GM19025 (cell line): Measurements from ENCODE around the gene ZFPL1.

Experiments used
- ATAC-seq: cut with Tn5 transposase; IDR thresholded peaks from one replicate; pipeline ENCODE4 v1.9.1; 2021; ENCODE audit warnings: mild to moderate bottlenecking, low read depth, moderate library complexity; ENCODE audit not compliant: unreplicated experiment

ZFPL1 gene

DNA sequence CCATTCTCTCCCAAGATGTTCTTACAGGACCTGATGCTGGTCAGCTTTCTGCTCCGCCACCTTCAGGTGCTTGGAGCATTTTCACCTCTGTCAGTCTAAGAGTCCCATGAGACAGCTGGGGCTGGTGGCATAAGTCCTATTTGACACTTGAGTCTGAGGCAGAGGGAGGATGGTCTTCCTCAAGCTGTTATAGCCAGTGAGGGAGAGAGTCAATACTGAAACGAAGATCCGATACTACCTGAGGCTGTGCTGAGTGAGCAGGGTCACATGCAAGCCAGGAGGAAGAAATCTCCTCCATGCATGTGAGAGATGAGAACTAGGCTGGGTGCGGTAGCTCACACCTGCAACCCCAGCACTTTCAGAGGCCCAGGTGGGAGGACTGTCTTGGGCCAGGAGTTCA, 5.6 kb downstream of the ZFPL1 start:
- ATAC-seq: no peak

DNA sequence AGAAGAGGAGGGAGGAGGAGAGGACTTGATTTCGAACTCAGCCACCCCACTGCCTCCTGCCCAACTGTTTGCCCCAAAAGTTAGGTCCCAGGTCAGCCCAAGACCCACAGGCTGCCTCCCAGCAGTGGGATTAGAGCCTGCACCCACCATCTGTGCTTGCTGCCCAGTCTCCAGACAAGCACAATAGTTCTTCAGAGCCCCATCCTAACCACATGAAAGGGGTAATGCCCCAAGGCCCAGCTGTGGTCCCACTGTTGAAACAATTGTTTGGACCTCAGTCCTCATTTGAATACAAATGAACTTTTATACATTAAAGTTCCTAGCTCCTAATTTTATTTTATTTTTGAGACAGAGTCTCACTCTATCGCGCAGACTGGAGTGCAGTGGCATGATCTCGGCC, 6.6 kb downstream of the ZFPL1 start:
- ATAC-seq: no peak

DNA sequence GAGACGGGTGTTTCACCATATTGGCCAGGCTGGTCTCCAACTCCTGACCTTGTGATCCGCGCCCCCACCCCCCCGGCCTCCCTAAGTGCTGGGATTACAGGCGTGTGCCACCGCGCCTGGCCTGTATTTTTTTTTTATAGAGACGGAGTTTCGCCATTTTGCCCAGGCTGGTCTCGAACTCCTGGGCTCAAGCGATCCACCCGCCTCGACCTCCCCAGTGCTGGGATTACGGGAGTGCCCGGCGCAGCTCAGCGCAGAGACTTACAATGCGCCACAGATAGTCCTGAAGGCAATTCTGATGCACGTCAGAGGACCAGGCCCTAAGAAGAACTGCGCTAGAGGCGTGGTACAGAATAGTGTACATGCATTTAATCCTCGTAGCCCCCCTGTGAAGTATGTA, 11.4 kb downstream of the ZFPL1 start:
- no peak for ATAC-seq

DNA sequence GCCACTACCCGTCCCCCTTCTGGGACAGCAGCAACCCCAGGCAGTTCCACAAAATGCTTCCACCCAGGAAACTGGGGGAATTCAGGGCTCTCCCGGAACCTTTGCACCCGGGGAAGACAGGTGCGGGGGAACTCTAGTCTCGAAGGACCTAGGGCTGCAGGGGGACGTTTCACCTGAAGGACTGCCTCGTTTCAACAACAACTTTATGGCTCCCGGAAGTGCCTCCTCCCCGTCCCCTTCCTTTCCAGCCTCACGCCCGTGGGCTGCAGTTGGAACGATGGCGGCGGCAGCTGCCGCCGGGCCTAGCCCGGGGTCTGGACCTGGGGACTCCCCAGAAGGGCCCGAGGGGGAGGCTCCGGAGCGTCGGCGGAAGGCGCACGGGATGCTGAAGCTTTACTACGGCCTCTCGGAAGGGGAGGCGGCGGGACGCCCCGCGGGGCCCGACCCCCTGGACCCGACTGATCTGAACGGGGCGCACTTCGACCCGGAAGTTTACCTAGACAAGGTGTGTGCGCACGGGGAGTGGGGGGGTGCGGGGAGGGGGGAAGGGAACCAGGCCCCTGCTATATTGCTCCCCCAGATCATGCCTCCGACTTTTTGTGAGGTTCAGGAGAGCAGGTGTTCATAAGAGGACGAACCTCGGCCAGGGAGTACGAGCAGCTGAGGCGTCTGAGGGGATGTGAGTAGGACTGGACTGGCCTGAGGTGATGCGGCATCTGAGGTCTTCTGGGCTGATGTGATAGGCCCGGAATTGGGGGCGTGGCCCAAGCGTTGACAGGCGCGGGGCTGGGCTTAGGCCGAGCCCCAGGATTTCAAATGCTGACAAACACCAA, 12.2 kb downstream of the ZFPL1 start, which contains the start of gene VPS51:
VPS51 (plus strand) TSS at position 241 of the 833 bp plus-strand sequence; CDS start at position 278, 37 bp downstream.
- ATAC-seq: peak; percentile 78

DNA sequence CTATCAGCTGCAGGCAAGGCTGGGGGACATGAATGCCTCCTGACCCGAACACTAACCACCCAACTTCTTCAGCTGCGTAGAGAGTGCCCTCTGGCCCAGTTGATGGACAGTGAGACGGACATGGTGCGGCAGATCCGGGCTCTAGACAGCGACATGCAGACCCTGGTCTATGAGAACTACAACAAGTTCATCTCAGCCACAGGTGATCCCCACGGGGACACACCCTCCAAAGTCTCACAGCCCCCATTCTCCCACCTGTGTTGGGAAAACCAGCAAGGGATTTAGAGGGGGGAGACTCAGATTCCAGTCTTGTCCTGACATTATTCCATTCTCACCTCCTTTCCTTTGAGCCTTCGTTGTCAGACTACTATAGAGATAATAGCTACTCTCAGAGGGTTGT, 12.9 kb downstream of the ZFPL1 start:
- no peak for ATAC-seq

DNA sequence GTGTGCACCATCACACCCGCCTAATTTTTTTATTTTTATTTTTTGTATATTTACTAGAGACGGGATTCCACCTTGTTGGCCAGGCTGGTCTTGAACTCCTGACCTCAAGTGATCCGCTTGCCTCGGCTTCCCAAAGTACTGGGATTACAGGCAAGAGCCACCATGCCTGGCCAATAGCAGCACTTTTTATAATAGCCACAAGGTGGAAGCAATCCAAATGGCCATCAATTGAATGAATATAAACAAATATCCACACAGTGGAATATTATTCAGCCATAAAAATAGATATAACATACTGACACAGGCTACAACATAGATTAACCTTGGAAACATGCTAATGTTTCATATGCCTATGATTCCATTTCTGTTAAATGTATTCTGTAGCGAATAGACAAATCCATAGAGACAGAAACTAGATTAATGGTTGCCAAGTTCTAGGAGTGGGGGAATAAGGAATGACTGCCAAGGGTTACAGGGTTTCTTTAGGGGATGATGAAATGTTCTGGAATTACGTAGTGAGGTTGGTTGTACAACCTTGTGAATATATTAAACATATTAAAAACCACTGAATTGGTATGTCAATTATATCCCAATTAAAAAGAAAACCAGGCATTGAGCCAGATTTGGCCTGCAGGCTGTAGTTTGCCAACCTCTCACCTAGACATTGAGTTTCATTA, 16.8 kb downstream of the ZFPL1 start:
- no peak for ATAC-seq

DNA sequence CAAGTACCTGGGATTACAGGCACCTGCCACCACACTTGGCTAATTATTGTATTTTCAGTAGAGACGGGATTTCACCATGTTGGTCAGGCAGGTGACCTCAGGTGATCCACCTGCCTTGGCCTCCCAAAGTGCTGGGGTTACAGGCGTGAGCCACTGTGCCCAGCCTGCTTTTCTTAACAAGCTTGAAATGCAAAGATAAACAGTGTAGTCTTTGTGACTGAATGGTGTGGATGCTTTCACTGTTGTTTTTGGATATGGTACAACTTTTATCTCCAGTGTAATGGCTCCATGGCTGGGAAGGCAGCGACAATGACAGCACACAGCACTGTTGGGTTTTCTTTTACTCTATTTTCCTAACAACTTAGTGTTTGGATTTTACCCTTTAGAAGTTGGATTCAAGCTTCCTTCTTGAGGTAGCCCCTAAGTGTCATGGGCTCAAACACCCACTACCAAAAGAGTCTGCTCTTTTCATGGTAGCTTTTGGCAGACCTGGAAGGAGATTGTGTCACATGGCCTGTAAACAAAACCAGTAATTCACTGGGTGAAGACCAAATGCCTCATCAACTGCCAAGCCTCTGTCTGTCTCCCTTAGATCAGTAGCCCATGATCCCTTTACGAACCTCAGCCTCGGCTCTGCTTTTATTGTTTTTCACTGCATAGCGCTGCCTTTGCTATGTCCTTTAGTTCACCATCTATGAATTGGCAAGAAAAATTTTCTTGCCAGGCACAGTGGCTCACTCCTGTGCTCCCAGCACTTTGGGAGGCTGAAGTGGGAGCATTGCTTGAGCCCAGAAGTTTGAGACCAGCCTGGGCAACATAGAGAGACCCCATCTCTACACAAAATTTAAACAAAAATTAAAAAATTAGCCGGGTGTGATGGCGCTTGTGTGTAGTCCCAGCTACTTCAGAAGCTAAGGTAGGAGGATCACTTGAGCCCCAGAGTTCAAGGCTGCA, 18.4 kb downstream of the ZFPL1 start:
- no peak for ATAC-seq

DNA sequence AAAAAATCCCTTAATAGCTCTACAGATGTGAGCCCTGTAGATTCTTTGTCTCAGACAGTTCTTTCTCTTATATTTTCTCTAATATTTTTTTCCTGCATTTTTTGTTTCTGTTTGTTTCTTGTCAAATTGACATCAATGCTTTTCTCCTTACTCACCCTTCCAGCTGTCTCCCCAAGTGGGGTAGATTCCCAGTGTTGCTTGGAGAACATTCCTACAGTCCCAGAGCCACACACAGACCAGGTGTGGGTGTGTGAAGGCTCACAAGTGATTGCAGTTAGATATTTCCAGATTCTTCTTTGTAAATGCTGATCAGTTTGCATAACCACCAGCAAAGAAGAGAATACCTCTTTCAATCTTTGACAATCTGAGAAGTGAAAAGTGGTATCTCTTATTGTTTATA, 19.5 kb downstream of the ZFPL1 start:
- ATAC-seq: no peak

DNA sequence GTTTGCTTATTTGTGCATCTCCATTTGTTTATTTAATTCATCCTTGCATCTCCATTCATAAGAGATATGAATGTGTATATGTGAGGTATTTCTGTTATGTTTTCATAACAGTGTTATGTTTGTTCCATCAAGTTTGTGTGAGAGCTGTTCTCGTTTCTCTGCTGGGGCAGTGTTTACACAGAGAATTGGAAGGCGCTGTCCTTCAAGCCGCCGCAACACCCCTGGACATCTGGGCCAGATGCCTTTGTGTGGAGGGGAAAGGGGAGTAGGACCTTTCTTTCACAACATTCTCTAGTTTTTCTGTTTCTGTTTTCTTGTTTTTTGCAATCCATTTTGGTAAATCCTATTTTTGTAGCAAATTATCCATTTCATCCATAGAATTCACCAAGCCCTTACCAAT, 20.6 kb downstream of the ZFPL1 start:
- ATAC-seq: no peak

DNA sequence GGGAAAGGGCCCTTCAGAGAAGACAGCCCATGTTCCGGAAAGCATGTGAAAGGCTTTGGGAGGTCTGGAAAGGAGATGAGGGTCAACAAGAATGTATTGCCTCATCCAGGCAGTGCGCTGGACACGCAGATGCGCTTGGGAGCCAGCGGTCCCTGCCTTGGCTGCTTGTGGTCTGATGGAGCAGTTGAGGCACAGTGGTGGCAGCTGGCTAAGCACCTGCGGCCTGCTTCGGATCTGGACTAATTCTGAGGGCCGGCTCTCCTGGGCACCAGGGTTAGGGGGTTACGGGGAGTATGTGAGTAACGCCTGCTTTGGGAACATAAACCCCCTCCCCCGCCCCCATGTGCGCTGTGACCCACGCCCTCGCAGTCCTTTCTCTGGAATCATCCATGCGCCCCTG, 23.1 kb downstream of the ZFPL1 start:
- no peak for ATAC-seq

DNA sequence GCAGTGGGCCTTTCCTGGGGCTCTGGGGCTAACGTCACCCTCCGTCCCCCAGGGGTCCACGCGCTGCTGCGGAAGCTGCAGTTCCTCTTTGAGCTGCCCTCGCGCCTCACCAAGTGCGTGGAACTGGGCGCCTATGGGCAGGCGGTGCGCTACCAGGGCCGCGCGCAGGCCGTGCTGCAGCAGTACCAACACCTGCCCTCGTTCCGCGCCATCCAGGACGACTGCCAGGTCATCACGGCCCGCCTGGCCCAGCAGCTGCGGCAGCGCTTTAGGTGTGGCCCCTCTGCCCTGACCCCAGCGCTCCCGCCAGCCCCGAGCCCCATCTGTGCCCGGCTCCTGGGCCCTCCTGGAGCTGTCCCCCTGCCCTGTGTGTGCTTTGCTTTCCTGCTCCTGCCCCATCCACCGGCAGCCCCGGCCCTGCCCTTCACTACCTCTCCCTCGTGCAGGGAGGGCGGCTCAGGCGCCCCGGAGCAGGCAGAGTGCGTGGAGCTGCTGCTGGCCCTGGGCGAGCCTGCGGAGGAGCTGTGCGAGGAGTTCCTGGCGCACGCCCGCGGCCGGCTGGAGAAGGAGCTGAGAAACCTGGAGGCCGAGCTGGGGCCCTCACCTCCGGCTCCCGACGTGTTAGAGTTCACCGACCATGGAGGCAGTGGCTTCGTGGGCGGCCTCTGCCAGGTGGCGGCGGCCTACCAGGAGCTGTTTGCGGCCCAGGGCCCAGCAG, 23.9 kb downstream of the ZFPL1 start:
- no peak for ATAC-seq

DNA sequence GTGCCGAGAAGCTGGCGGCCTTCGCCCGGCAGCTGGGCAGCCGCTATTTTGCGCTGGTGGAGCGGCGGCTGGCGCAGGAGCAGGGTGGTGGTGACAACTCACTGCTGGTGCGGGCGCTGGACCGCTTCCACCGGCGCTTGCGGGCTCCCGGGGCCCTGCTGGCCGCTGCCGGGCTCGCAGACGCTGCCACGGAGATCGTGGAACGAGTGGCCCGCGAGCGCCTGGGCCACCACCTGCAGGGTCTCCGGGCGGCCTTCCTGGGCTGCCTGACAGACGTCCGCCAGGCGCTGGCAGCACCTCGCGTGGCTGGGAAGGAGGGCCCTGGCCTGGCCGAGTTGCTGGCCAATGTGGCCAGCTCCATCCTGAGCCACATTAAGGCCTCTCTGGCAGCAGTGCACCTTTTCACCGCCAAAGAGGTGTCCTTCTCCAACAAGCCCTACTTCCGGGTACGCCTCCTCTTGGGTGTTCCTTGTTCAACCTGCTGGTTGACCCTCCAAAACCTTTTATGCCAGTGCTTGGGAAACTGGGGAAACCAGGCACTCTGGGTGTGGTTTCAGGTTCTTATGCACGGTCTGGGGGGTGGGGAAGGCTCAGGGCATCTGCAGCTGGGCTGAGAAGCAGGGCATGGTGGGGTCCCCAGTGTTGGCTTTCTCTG, 24.6 kb downstream of the ZFPL1 start:
- no peak for ATAC-seq

DNA sequence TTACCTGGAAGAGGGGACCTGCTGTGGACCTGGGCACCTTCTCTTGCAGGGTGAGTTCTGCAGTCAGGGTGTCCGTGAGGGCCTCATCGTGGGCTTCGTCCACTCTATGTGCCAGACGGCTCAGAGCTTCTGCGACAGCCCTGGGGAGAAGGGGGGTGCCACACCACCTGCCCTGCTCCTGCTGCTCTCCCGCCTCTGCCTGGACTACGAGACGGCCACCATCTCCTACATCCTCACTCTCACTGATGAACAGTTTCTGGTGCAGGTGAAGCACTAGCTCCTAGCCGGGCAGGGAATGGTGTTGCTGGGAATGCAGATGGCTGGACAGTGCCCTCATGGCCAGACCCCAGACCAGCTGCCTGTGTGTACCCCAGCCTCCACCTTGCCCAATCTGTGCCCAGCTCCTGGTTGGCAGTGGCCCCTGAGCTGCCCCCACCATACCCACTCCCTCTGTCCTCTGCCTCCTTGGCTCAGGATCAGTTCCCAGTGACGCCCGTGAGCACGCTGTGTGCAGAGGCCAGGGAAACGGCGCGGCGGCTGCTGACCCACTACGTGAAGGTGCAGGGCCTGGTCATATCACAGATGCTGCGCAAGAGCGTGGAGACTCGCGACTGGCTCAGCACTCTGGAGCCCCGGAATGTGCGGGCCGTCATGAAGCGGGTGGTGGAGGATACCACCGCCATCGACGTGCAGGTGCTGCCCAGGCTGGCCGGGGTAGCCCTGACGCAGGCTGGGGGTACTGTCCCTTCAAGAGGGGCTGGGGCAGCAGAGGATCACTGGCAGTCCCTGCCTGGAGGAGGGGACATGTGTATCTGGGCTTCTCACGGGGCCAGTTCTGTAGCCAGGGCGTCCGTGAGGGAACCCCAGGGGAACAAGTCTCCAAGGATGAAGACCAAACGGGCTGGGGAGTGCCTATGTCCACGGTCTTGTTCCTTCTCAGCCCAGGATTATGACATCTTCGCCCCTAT, 25.5 kb downstream of the ZFPL1 start:
- no peak for ATAC-seq

DNA sequence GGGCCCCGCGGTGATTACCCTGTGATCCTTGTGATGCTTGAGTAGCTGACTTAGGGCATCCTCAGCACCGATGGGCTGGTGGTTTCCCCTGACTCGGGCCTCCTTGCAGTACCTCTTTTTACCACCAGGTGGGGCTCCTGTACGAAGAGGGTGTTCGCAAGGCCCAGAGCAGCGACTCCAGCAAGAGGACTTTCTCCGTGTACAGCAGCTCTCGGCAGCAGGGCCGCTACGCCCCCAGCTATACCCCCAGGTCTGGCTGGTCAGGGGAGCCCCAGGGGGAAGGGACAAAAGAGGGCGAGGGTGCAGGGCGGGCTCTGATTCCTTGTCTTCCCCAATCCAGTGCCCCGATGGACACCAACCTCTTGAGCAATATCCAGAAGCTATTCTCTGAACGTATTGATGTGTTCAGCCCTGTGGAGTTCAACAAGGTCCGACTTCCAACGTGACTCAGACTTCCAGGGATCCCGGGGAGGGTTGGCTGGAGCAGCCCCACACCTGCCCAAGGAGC, 26.4 kb downstream of the ZFPL1 start:
- ATAC-seq: no peak

DNA sequence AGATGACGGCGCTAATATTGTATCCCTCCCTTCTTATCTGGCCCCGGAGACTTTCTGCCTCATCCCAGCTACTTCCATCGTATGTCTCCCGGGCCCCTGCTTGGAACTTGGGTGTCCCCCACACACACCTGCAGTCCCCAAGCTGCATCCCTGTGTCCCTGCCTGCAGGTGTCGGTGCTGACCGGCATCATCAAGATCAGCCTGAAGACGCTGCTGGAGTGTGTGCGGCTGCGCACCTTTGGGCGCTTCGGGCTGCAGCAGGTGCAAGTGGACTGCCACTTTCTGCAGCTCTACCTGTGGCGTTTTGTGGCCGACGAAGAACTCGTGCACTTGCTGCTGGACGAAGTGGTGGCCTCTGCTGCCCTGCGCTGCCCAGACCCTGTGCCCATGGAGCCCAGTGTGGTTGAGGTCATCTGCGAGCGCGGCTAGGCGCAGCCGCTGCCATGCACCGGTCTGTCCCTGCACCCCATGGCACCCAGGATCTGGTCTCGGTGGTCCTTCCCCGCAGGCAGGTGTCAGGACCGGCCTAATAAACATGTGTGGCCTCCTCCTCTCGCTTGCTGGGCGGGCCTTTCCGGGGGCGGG, 27.2 kb downstream of the ZFPL1 start:
- no peak for ATAC-seq

DNA sequence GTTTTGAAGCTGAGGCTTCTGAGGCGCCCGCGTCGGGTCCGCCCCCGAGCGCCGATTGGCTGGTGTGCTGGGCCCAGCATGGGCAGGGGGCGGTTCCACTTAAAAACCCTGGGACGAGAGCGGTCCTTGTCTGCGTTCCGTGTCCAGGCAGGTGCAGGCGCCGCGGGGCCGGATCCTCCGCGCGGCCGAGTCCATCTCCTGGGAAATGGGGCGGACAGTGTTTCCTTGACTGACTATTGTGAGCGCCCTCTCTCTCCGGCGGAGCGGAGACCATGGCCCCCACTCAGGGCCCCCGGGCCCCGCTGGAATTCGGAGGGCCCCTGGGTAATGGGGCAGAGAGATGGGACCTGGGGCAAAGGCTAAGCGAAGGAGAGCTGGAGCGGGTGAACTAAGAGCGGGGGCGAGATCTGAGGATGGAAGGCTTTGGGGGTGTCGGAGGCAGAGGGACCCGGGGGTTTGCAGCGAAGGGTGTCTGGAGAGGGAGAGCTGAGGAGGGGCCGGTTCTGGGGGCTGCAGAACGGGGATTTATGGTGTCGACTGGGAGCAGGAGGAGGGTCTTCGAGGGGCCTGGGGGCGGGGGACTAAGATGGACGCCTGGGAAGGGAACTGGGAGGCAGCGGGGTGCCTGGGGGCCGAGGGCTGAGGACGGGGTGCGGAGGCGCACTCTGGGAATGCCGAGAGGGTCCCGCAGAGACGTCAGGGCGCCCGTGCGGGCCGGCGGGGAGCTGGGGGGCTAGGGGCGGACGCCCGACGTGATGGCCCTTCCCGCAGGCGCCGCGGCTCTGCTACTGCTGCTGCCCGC, 27.9 kb downstream of the ZFPL1 start, which contains the start of gene TM7SF2:
TM7SF2 (plus strand) TSS at position 129 of the 802 bp plus-strand sequence; CDS start at position 273, 144 bp downstream.
- ATAC-seq: peak; percentile 78
